Mononuclear cell (primary cell): ENCODE results near the gene CACNG7. TPM values are rescaled to one million over a fixed set of nuclear protein-coding genes. Genes with fewer than 3 reads are reported as not detected.
A peak's percentile ranks its signal among the peaks of the same experiment; 100 is the strongest.
"Not testable (repeated sequence)": the region's sequence is repeated elsewhere in the genome, so short reads cannot be mapped to it uniquely, and the experiment has no call there.

Source experiments
- H3K27me3 ChIP-seq: 2 replicates; pipeline ENCODE4 v1.6.0; 2011; ENCODE audit warnings: low read length, control low read depth; ENCODE audit not compliant: insufficient read depth
- H3K4me1 ChIP-seq: 2 replicates; pipeline ENCODE4 v1.5.1; 2011; ENCODE audit warnings: mild to moderate bottlenecking, low read length, control low read depth; ENCODE audit not compliant: insufficient read depth
- H3K4me3 ChIP-seq: 2 replicates; pipeline ENCODE4 v1.5.1; 2011; ENCODE audit warnings: mild to moderate bottlenecking, low read length, moderate library complexity
- H3K9me3 ChIP-seq: 2 replicates; pipeline ENCODE4 v1.5.1; 2011; ENCODE audit warnings: low read depth, mild to moderate bottlenecking, control low read depth, low read length
- total RNA-seq: library from RNA; depleted of rRNA; stranded (reverse); fragments of >200 nt; gene quantifications from one replicate; pipeline ENCODE4 v1.2.3, GENCODE V29; 2012

The CACNG7 gene
- total RNA-seq, result not detected

GRCh38 chr19:53908935-53909415 lies at the start of gene CACNG7:
CACNG7 (plus strand) TSS chr19:53909278; CDS start chr19:53912832, 3,554 bp downstream.
- Histone ChIP-seq H3K9me3 (no peaks in the 10 kb centered on the region), H3K4me3 (no peak within 1 kb of the TSS), H3K27me3 (peaks cover 57% of the 10 kb centered on the region)

GRCh38 chr19:53864308-53864836 lies 44.7 kb upstream of the CACNG7 start:
- Histone ChIP-seq H3K4me3 (no peak overlapping the region), H3K9me3 (no peaks in the 10 kb centered on the region), H3K27me3 (no peaks in the 10 kb centered on the region), H3K4me1 (peaks cover 29% of the 10 kb centered on the region)

More at GRCh38 chr19:53908935-53909415, at the start of gene CACNG7:
- H3K4me1 ChIP-seq, result peaks cover 21% of the 10 kb centered on the region

GRCh38 chr19:53865523-53865917 lies 43.6 kb upstream of the CACNG7 start:
- no peaks in the 10 kb centered on the region for H3K9me3 ChIP-seq
- peaks cover 32% of the 10 kb centered on the region for H3K4me1 ChIP-seq
- H3K27me3 ChIP-seq, result no peaks in the 10 kb centered on the region
- no peak overlapping the region for H3K4me3 ChIP-seq

GRCh38 chr19:53865918-53866864 lies 42.9 kb upstream of the CACNG7 start:
- Histone ChIP-seq H3K4me1 (peaks cover 39% of the 10 kb centered on the region), H3K9me3 (no peaks in the 10 kb centered on the region), H3K4me3 (peak overlapping the region; percentile 33), H3K27me3 (no peaks in the 10 kb centered on the region)

GRCh38 chr19:53866865-53867224 lies 42.2 kb upstream of the CACNG7 start:
- peaks cover 45% of the 10 kb centered on the region for H3K4me1 ChIP-seq
- H3K4me3 ChIP-seq, result peak overlapping the region; percentile 33
- no peaks in the 10 kb centered on the region for H3K9me3 ChIP-seq
- H3K27me3 ChIP-seq, result no peaks in the 10 kb centered on the region

- Histone ChIP-seq H3K9me3 (no peaks in the 10 kb centered on the region), H3K4me3 (peak within 1 kb of the TSS; percentile 95), H3K4me1 (peaks cover 51% of the 10 kb centered on the region), H3K27me3 (no peaks in the 10 kb centered on the region)
Observed at GRCh38 chr19:53867225-53868090, 41.6 kb upstream of the CACNG7 start, which contains the start of gene MYADM. MYADM (plus strand) TSS chr19:53867883; CDS start chr19:53873530, 5,647 bp downstream.

- peaks cover 60% of the 10 kb centered on the region for H3K4me1 ChIP-seq
- H3K27me3 ChIP-seq, result no peaks in the 10 kb centered on the region
- H3K4me3 ChIP-seq, result peak overlapping the region; percentile 95
- H3K9me3 ChIP-seq, result no peaks in the 10 kb centered on the region
Observed at GRCh38 chr19:53868091-53868891, 40.8 kb upstream of the CACNG7 start.

- Histone ChIP-seq H3K27me3 (no peaks in the 10 kb centered on the region), H3K4me3 (peak overlapping the region; percentile 95), H3K9me3 (no peaks in the 10 kb centered on the region), H3K4me1 (peaks cover 68% of the 10 kb centered on the region)
Observed at GRCh38 chr19:53868892-53869804, 39.9 kb upstream of the CACNG7 start.

GRCh38 chr19:53869805-53870484 lies 39.1 kb upstream of the CACNG7 start:
- H3K9me3 ChIP-seq, H3K27me3 ChIP-seq: not testable (repeated sequence)
- Histone ChIP-seq H3K4me1 (peaks cover 74% of the 10 kb centered on the region), H3K4me3 (peak overlapping the region; percentile 95)

GRCh38 chr19:53870485-53870844 lies 38.6 kb upstream of the CACNG7 start:
- Histone ChIP-seq H3K4me1 (peaks cover 74% of the 10 kb centered on the region), H3K9me3 (no peaks in the 10 kb centered on the region), H3K4me3 (peak overlapping the region; percentile 43), H3K27me3 (no peaks in the 10 kb centered on the region)

- Histone ChIP-seq H3K4me1 (peaks cover 74% of the 10 kb centered on the region), H3K4me3 (peak overlapping the region; percentile 43), H3K9me3 (no peaks in the 10 kb centered on the region), H3K27me3 (no peaks in the 10 kb centered on the region)
Observed at GRCh38 chr19:53871454-53871853, 37.6 kb upstream of the CACNG7 start.

- H3K9me3 ChIP-seq, result no peaks in the 10 kb centered on the region
- H3K4me3 ChIP-seq, result no peak overlapping the region
- H3K4me1 ChIP-seq, result peaks cover 76% of the 10 kb centered on the region
- H3K27me3 ChIP-seq, result no peaks in the 10 kb centered on the region
Observed at GRCh38 chr19:53872762-53873161, 36.3 kb upstream of the CACNG7 start.
